ENCODE results near the gene CHFR. TPM values are rescaled to one million over a fixed set of nuclear protein-coding genes. Genes with fewer than 3 reads are reported as not detected.

CHFR gene
- polyA plus RNA-seq, 1 donor from 2014 or later = 89.3 TPM

DNA sequence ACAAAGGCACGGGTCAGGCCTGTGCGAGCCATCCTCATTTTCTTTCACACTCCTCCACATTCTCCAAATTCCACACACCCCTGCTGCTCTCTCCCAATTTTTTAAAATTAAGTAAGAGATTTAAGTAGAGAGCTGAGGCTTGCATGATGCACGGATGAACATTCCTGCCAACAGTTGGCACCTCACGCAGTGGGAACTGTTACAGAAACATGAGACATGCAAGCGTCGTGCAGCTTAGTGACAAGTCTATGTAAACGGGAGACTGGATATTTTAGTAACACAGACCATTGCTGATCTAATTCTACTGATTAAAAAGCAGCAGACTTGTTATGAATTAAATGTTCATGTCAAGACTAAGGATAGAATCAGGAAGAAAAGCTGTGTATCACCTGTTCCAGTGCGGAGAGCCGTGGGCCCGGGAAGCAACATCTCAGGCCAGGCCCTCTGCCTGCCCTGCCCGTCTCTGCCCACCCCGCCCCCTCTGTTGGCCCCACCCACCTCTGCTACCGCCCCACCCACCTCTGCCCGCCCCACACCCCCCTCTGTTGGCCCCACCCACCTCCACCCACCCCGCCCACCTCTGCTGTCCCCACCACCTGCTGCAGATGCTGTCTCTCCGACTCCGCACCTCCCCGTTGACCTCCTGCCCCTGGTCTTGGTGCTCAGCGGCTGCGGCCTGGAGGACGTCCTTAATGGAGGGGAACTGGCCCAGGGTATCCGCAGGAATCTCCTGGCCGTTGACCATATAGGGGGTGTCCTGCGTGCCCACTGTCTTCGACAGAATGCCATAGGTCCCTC is 79.9 kb downstream of the CHFR start:
- Histone ChIP-seq H3K9ac (ENCODE audit: low read length) (no peak overlapping the region), H3K36me3 (ENCODE audit: insufficient read depth, low read length) (peaks cover 6% of the 10 kb centered on the region), H3K79me2 (replicated peaks; ENCODE audit: insufficient read depth, low read length) (no peaks in the 10 kb centered on the region), H3K27ac (ENCODE audit: low read length) (no peak overlapping the region), H3F3A (ENCODE audit: insufficient read depth, low read length, poor library complexity, severe bottlenecking) (no peaks in the 10 kb centered on the region), H4K20me1 (ENCODE audit: insufficient read depth) (no peaks in the 10 kb centered on the region), H3K4me2 (ENCODE audit: low read length) (no peak overlapping the region), H3K9me3 (ENCODE audit: low read length) (no peaks in the 10 kb centered on the region), H3K9me2 (ENCODE audit: insufficient read depth, low read length) (no peaks in the 10 kb centered on the region), H3K4me3 (ENCODE audit: low read length) (no peak overlapping the region), H3K27me3 (ENCODE audit: insufficient read depth, low read depth, low read length) (no peaks in the 10 kb centered on the region), H2AFZ (ENCODE audit: low read depth, low read length) (no peak overlapping the region)
- TF ChIP-seq SMC3 (conservative IDR thresholded peaks at IDR 0.05; ENCODE audit: poor library complexity) (no peak), RAD21 (conservative IDR thresholded peaks at IDR 0.05) (no peak), EZH2 (IDR thresholded peaks at IDR 0.05; ENCODE audit: borderline replicate concordance, insufficient read depth, low read length, poor library complexity, severe bottlenecking) (no peak), MXI1 (conservative IDR thresholded peaks at IDR 0.05; ENCODE audit: poor library complexity, severe bottlenecking) (no peak), TAF1 (IDR thresholded peaks at IDR 0.05; ENCODE audit: low read depth) (no peak), REST (IDR thresholded peaks at IDR 0.05; ENCODE audit: borderline replicate concordance) (no peak), EP300 (conservative IDR thresholded peaks at IDR 0.05; ENCODE audit: poor library complexity, severe bottlenecking) (no peak), POLR2AphosphoS5 (IDR thresholded peaks at IDR 0.05) (no peak)

DNA sequence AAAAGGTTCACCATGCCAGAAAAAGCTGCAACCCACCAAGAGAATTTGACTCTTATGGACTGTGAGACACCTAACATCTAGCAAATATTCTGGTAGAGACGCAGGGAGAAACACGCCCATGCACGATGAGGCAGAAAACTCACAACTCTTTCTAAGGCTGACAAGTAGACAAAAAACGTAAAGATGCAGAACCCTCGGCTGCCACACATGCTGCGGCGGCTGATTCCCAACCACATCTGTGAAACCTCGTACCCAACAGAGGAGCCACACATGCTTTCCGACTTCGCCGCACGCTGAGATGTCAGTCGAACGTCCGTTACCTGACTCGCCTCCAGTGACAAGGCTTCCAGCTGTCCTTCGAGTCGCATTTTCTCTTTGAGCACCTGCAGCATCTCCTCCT is 80.5 kb downstream of the CHFR start:
- no peak overlapping the region for H3K27ac ChIP-seq (ENCODE audit: low read length)
- no peaks in the 10 kb centered on the region for H3K9me2 ChIP-seq (ENCODE audit: insufficient read depth, low read length)
- no peaks in the 10 kb centered on the region for H3K27me3 ChIP-seq (ENCODE audit: insufficient read depth, low read depth, low read length)
- H3K36me3 ChIP-seq (ENCODE audit: insufficient read depth, low read length) = peaks cover 6% of the 10 kb centered on the region
- H2AFZ ChIP-seq (ENCODE audit: low read depth, low read length) = no peak overlapping the region
- H4K20me1 ChIP-seq (ENCODE audit: insufficient read depth) = no peaks in the 10 kb centered on the region
- H3K4me3 ChIP-seq (ENCODE audit: low read length) = no peak overlapping the region
- no peak overlapping the region for H3K9ac ChIP-seq (ENCODE audit: low read length)
- H3K9me3 ChIP-seq (ENCODE audit: low read length) = no peaks in the 10 kb centered on the region
- no peak for TF ChIP-seq RAD21 (conservative IDR thresholded peaks at IDR 0.05)
- TF ChIP-seq EP300 (conservative IDR thresholded peaks at IDR 0.05; ENCODE audit: poor library complexity, severe bottlenecking) = no peak
- TF ChIP-seq TAF1 (IDR thresholded peaks at IDR 0.05; ENCODE audit: low read depth) = no peak
- TF ChIP-seq POLR2AphosphoS5 (IDR thresholded peaks at IDR 0.05) = no peak
- no peak for TF ChIP-seq SMC3 (conservative IDR thresholded peaks at IDR 0.05; ENCODE audit: poor library complexity)
- no peak for TF ChIP-seq EZH2 (IDR thresholded peaks at IDR 0.05; ENCODE audit: borderline replicate concordance, insufficient read depth, low read length, poor library complexity, severe bottlenecking)
- TF ChIP-seq CTCF (IDR thresholded peaks at IDR 0.05; ENCODE audit: poor library complexity, severe bottlenecking) = no peak
- no peak for TF ChIP-seq REST (IDR thresholded peaks at IDR 0.05; ENCODE audit: borderline replicate concordance)
- no peak for TF ChIP-seq MXI1 (conservative IDR thresholded peaks at IDR 0.05; ENCODE audit: poor library complexity, severe bottlenecking)
- no peak overlapping the region for H3K4me2 ChIP-seq (ENCODE audit: low read length)
- no peaks in the 10 kb centered on the region for H3F3A ChIP-seq (ENCODE audit: insufficient read depth, low read length, poor library complexity, severe bottlenecking)
- H3K79me2 ChIP-seq (replicated peaks; ENCODE audit: insufficient read depth, low read length) = no peaks in the 10 kb centered on the region

All from neural cell (in vitro differentiated cells).